Measurements from ENCODE around the gene OVCA2. TPM values are rescaled to one million over a fixed set of nuclear protein-coding genes. Genes with fewer than 3 reads are reported as not detected.

The OVCA2 gene
- total RNA-seq, 4 donors from 2014 or later, result 32.4 to 49.0 (median 37.8) TPM

DNA sequence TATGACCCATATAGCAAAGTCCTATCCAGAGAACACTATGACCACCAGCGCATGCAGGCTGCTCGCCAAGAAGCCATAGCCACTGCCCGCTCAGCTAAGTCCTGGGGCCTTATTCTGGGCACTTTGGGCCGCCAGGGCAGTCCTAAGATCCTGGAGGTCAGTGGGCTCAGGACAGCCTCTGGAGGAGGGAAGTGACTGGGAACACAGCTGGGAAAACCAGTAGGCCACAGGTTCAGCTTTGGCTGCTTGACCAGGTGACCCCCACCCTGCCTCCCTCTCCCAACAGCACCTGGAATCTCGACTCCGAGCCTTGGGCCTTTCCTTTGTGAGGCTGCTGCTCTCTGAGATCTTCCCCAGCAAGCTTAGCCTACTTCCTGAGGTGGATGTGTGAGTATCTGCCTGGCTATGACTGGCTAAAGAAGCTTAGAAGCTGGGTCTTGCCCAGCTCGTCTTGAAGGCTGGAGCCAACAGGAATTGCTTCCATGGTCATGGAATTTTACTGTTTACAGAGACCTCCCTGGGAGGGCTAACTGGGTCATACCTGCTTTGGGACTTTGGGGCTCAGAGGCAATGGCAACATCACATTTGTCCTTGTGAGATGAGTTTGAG is 1.5 kb upstream of the OVCA2 start:
- Histone ChIP-seq H3K27ac (no peak overlapping the region), H3K36me3 (peaks cover 0 to 34% (median 0%) of the 10 kb centered on the region in 3 donors), H3K4me3 (no peak overlapping the region), H3K9me3 (no peaks in the 10 kb centered on the region), H3K4me1 (peaks cover 0 to 24% (median 8%) of the 10 kb centered on the region in 4 donors), H3K27me3 (no peaks in the 10 kb centered on the region)
- TF ChIP-seq, protein P1, sequence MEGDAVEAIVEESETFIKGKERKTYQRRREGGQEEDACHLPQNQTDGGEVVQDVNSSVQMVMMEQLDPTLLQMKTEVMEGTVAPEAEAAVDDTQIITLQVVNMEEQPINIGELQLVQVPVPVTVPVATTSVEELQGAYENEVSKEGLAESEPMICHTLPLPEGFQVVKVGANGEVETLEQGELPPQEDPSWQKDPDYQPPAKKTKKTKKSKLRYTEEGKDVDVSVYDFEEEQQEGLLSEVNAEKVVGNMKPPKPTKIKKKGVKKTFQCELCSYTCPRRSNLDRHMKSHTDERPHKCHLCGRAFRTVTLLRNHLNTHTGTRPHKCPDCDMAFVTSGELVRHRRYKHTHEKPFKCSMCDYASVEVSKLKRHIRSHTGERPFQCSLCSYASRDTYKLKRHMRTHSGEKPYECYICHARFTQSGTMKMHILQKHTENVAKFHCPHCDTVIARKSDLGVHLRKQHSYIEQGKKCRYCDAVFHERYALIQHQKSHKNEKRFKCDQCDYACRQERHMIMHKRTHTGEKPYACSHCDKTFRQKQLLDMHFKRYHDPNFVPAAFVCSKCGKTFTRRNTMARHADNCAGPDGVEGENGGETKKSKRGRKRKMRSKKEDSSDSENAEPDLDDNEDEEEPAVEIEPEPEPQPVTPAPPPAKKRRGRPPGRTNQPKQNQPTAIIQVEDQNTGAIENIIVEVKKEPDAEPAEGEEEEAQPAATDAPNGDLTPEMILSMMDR (IDR thresholded peaks at IDR 0.05), result no peak
- no peak for TF ChIP-seq POLR2A (IDR thresholded peaks at IDR 0.05)
- DNase-seq, result no peak

DNA sequence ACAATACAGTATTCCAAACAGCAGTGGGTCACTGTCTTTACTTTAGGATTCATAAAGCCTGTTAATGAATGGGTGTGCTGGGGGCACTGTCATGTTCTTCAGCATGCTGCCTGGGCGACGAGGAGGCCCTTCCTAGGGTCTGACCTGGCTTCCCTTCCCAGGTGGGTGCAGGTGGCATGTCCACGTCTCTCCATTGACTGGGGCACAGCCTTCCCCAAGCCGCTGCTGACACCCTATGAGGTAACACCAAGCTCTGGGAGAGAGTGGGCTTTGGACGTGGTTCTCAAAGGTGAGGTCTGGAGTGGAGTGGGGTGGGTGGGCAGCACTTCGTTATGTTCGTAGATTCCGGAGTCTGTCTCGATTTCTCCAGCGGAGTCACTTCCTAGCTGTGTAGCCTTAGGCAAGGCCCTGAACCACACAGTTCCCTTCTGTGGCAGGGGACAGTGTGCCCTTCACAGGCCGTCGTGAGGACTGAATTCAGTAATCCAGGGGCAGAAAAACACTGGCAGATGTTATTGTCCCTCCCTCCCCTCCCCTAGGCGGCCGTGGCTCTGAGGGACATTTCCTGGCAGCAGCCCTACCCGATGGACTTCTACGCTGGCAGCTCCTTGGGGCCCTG is 771 bp upstream of the OVCA2 start:
- Histone ChIP-seq H3K36me3 (peaks cover 0 to 31% (median 0%) of the 10 kb centered on the region in 3 donors), H3K27ac (peak overlapping the region; percentile 83 to 96 (median 91)), H3K4me1 (peaks cover 0 to 24% (median 8%) of the 10 kb centered on the region in 4 donors), H3K4me3 (peak overlapping the region; percentile 57 to 97 (median 86)), H3K9me3 (no peaks in the 10 kb centered on the region), H3K27me3 (no peaks in the 10 kb centered on the region)
- TF ChIP-seq, protein P1 (IDR thresholded peaks at IDR 0.05), result no peak
- TF ChIP-seq POLR2A (IDR thresholded peaks at IDR 0.05), result no peak
- no peak for DNase-seq

DNA sequence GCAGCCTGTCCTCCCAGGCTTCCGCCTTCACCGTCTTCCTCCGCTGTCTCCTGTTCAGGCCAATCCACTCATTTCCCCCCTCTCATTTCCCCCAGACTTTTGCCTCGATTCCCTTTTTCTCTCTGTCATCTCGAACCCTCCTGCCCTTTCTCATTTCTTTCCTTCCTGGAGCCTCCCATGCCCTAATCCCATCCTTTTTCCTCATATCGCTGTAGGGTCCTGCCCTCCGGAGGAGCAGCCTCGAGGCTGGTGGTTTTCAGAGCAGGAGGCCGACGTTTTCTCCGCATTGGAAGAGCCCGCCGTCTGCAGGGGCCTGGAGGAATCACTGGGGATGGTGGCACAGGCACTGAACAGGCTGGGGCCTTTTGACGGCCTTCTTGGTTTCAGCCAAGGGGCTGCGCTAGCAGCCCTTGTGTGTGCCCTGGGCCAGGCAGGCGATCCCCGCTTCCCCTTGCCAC is 597 bp downstream of the OVCA2 start:
- peak overlapping the region; percentile 57 to 97 (median 86) for H3K4me3 ChIP-seq
- peak overlapping the region; percentile 83 to 96 (median 91) for H3K27ac ChIP-seq
- H3K4me1 ChIP-seq, result peaks cover 0 to 24% (median 8%) of the 10 kb centered on the region in 4 donors
- no peak for DNase-seq
- no peaks in the 10 kb centered on the region for H3K27me3 ChIP-seq
- TF ChIP-seq, protein P1 (IDR thresholded peaks at IDR 0.05), result no peak
- TF ChIP-seq POLR2A (IDR thresholded peaks at IDR 0.05), result no peak
- H3K9me3 ChIP-seq, result no peaks in the 10 kb centered on the region
- peaks cover 0 to 18% (median 0%) of the 10 kb centered on the region in 3 donors for H3K36me3 ChIP-seq

DNA sequence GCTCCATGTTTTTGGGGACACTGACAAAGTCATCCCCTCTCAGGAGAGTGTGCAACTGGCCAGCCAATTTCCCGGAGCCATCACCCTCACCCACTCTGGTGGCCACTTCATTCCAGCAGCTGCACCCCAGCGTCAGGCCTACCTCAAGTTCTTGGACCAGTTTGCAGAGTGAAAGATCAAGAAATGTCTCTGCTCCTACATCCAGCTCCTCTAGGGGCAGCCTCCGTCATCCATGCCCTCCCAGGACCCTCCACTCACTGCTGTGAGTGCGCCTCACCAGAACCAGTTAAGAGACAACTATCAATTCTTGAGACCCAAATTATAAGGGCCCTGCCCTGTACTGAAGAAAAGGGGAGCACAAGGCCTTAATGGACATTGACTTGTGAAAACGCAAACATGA is 1.1 kb downstream of the OVCA2 start:
- Histone ChIP-seq H3K27ac (peak overlapping the region in 2 of 4 donors; percentile 83 to 93), H3K36me3 (peaks cover 0 to 13% (median 0%) of the 10 kb centered on the region in 3 donors)
- no peak for TF ChIP-seq POLR2A (IDR thresholded peaks at IDR 0.05)
- TF ChIP-seq, protein P1 (IDR thresholded peaks at IDR 0.05), result no peak

DNA sequence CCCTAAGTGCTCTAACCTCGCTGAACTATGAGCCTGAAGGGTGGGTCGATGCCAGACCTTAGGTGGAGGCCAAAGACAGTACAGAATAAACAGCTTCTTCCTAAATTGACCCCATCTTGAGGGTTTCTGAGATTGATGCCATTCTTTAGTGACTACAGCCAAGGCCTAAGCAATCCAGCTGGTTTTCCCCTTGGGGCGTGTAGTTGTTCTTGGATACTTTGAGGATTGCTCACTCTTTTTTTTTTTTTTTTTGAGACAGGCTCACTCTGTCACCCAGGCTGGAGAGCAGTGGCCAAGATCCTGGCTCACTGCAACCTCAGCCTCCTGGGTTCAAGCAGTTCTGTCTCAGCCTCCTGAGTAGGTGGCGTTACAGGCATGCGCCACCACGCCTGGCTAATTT is 2.0 kb downstream of the OVCA2 start:
- no peak for TF ChIP-seq POLR2A (IDR thresholded peaks at IDR 0.05)
- TF ChIP-seq, protein P1 (IDR thresholded peaks at IDR 0.05), result no peak

More for the DNA sequence above, 1.1 kb downstream of the OVCA2 start:
- DNase-seq, result no peak
- Histone ChIP-seq H3K9me3 (no peaks in the 10 kb centered on the region), H3K27me3 (no peaks in the 10 kb centered on the region), H3K4me1 (peaks cover 0 to 24% (median 8%) of the 10 kb centered on the region in 4 donors), H3K4me3 (peak overlapping the region in 3 of 4 donors; percentile 79 to 97 (median 93))

More for the DNA sequence above, 2.0 kb downstream of the OVCA2 start:
- H3K9me3 ChIP-seq, result no peaks in the 10 kb centered on the region
- H3K4me3 ChIP-seq, result no peak overlapping the region
- H3K27ac ChIP-seq, result no peak overlapping the region
- peaks cover 0 to 27% (median 9%) of the 10 kb centered on the region in 4 donors for H3K4me1 ChIP-seq
- H3K36me3 ChIP-seq, result peaks cover 0 to 7% (median 0%) of the 10 kb centered on the region in 3 donors
- no peaks in the 10 kb centered on the region for H3K27me3 ChIP-seq
- no peak for DNase-seq
